ENCODE data around the gene ZNF75A. TPM values are rescaled to one million over a fixed set of nuclear protein-coding genes. Genes with fewer than 3 reads are reported as not detected.

ZNF75A gene
- total RNA-seq, 1 donor from 2014 or later, result 97.9 TPM

GRCh38 chr16:3311496-3311895 is 6.2 kb downstream of the ZNF75A start:
- H3K4me3 Mint-ChIP-seq, result no peak overlapping the region
- ATAC-seq (ENCODE audit: low read depth), result no peak
- peaks cover 38% of the 10 kb centered on the region for H3K9me3 Mint-ChIP-seq
- no peak overlapping the region for H3K27ac Mint-ChIP-seq
- CTCF ChIA-PET, result no interaction called here
- TF ChIP-seq CTCF (IDR thresholded peaks at IDR 0.05), result no peak
- H3K36me3 Mint-ChIP-seq (ENCODE audit: low read depth), result peaks cover 86% of the 10 kb centered on the region
- no peak for DNase-seq
- intact Hi-C loops (cut with micrococcal nuclease), result no loop called here
- peaks cover 10% of the 10 kb centered on the region for H3K4me1 Mint-ChIP-seq
- H3K27me3 Mint-ChIP-seq, result no peaks in the 10 kb centered on the region
- POLR2A ChIA-PET, result no interaction called here

- H3K4me3 Mint-ChIP-seq, result no peak overlapping the region
- intact Hi-C loops (cut with micrococcal nuclease), result no loop called here
These were observed 12.2 kb downstream of the ZNF75A start for GRCh38 chr16:3317315-3317999.

GRCh38 chr16:3321816-3322215 is 16.5 kb downstream of the ZNF75A start:
- DNase-seq (no peak), ATAC-seq (ENCODE audit: low read depth) (no peak)
- H3K9me3 Mint-ChIP-seq, result peaks cover 46% of the 10 kb centered on the region
- no peak overlapping the region for H3K4me3 Mint-ChIP-seq
- no peaks in the 10 kb centered on the region for H3K4me1 Mint-ChIP-seq
- ChIA-PET POLR2A (no interaction called here), CTCF (no interaction called here)
- no peak for TF ChIP-seq CTCF (IDR thresholded peaks at IDR 0.05)
- H3K27ac Mint-ChIP-seq, result no peak overlapping the region
- intact Hi-C loops (cut with micrococcal nuclease), result no loop called here
- no peaks in the 10 kb centered on the region for H3K27me3 Mint-ChIP-seq
- peaks cover 52% of the 10 kb centered on the region for H3K36me3 Mint-ChIP-seq (ENCODE audit: low read depth)

More at GRCh38 chr16:3317315-3317999, 12.2 kb downstream of the ZNF75A start:
- DNase-seq (no peak), ATAC-seq (ENCODE audit: low read depth) (no peak)
- ChIA-PET CTCF (no interaction called here), POLR2A (interaction anchor here (1.1 kb wide), 1 partner anchor 34 kb away, joined by 3 read pairs; the partner anchor contains the start of gene ZNF263)
- Mint-ChIP-seq H3K27me3 (no peaks in the 10 kb centered on the region), H3K36me3 (ENCODE audit: low read depth) (peaks cover 81% of the 10 kb centered on the region), H3K4me1 (no peaks in the 10 kb centered on the region), H3K9me3 (peaks cover 64% of the 10 kb centered on the region), H3K27ac (no peak overlapping the region)
- TF ChIP-seq CTCF (IDR thresholded peaks at IDR 0.05), result no peak

GRCh38 chr16:3327514-3327913 is 22.2 kb downstream of the ZNF75A start:
- Mint-ChIP-seq H3K4me1 (no peaks in the 10 kb centered on the region), H3K27ac (no peak overlapping the region), H3K27me3 (no peaks in the 10 kb centered on the region), H3K4me3 (no peak overlapping the region), H3K9me3 (peaks cover 17% of the 10 kb centered on the region), H3K36me3 (ENCODE audit: low read depth) (peaks cover 24% of the 10 kb centered on the region)
- intact Hi-C loops (cut with micrococcal nuclease), result no loop called here
- DNase-seq (no peak), ATAC-seq (ENCODE audit: low read depth) (no peak)
- CTCF ChIA-PET, result no interaction called here
- no peak for TF ChIP-seq CTCF (IDR thresholded peaks at IDR 0.05)
- POLR2A ChIA-PET, result no interaction called here

- no peak for TF ChIP-seq CTCF (IDR thresholded peaks at IDR 0.05)
- Mint-ChIP-seq H3K4me1 (no peaks in the 10 kb centered on the region), H3K36me3 (ENCODE audit: low read depth) (peaks cover 22% of the 10 kb centered on the region), H3K4me3 (no peak overlapping the region), H3K27ac (no peak overlapping the region), H3K9me3 (peaks cover 13% of the 10 kb centered on the region), H3K27me3 (no peaks in the 10 kb centered on the region)
- no peak for ATAC-seq (ENCODE audit: low read depth)
- ChIA-PET POLR2A (no interaction called here), CTCF (no interaction called here)
- DNase-seq, result no peak
- intact Hi-C loops (cut with micrococcal nuclease), result no loop called here
These were observed 22.8 kb downstream of the ZNF75A start for GRCh38 chr16:3328104-3328503.

All from activated B cell treated with CpG ODN at 0.5 μM for 24 hours (primary cell).